OCI-LY1 (cell line): ENCODE measurements around the gene CLDN22.

Source experiments
- H2AFZ ChIP-seq: fragments of 200-600 bp; sonication (generic), shearing (Covaris generic); 2 replicates; pipeline ENCODE4 v1.6.0; 2014; ENCODE audit warnings: antibody characterized with exemption, mild to moderate bottlenecking, low read length
- H3F3A ChIP-seq: fragments of 200-600 bp; sonication (generic), shearing (Covaris generic); 2 replicates; pipeline ENCODE4 v1.6.0; 2014; ENCODE audit warnings: mild to moderate bottlenecking, antibody characterized with exemption, low read length, moderate library complexity; ENCODE audit not compliant: insufficient read depth
- H3K27ac ChIP-seq: fragments of 200-600 bp; sonication (generic); 2 replicates; pipeline ENCODE4 v1.5.1; 2014; ENCODE audit warnings: low read length, mixed run types, mild to moderate bottlenecking, low read depth; ENCODE audit not compliant: poor library complexity, severe bottlenecking
- H3K27me3 ChIP-seq: fragments of 200-600 bp; sonication (generic); 2 replicates; pipeline ENCODE4 v1.6.0; 2014; ENCODE audit warnings: antibody characterized with exemption, mild to moderate bottlenecking, low read length, moderate library complexity; ENCODE audit not compliant: insufficient read depth
- H3K36me3 ChIP-seq: fragments of 200-600 bp; sonication (generic); 2 replicates; pipeline ENCODE4 v1.6.1; 2014; ENCODE audit warnings: mild to moderate bottlenecking, antibody characterized with exemption, low read length, moderate library complexity, mixed read lengths; ENCODE audit not compliant: insufficient read depth
- H3K4me1 ChIP-seq: fragments of 200-600 bp; sonication (generic); 2 replicates; pipeline ENCODE4 v1.5.1; 2014; ENCODE audit warnings: mild to moderate bottlenecking, low read length, moderate library complexity; ENCODE audit not compliant: insufficient read depth, severe bottlenecking
- H3K4me2 ChIP-seq: fragments of 200-600 bp; sonication (generic), shearing (Covaris generic); 2 replicates; pipeline ENCODE4 v1.6.1; 2014; ENCODE audit warnings: low read length
- H3K4me3 ChIP-seq: fragments of 200-600 bp; sonication (generic); 2 replicates; pipeline ENCODE4 v1.5.1; 2014; ENCODE audit warnings: low read length, low read depth, mild to moderate bottlenecking, mixed read lengths; ENCODE audit not compliant: poor library complexity, severe bottlenecking
- H3K79me2 ChIP-seq: fragments of 200-600 bp; shearing (Covaris generic); 2 replicates; pipeline ENCODE4 v1.6.1; 2016; ENCODE audit warnings: mixed run types, low read length, mixed read lengths; ENCODE audit not compliant: insufficient read depth
- H3K9ac ChIP-seq: fragments of 200-600 bp; sonication (generic), shearing (Covaris generic); 2 replicates; pipeline ENCODE4 v1.6.1; 2014; ENCODE audit warnings: mild to moderate bottlenecking, low read length, mixed read lengths
- H3K9me2 ChIP-seq: fragments of 200-600 bp; sonication (generic), shearing (Covaris generic); 2 replicates; pipeline ENCODE4 v1.6.1; 2014; ENCODE audit warnings: low read depth, mild to moderate bottlenecking, low read length, mixed read lengths
- H3K9me3 ChIP-seq: fragments of 200-600 bp; shearing (Covaris generic); 2 replicates; pipeline ENCODE4 v1.6.1; 2014; ENCODE audit warnings: low read length, mixed read lengths
- H4K20me1 ChIP-seq: fragments of 200-600 bp; sonication (generic), shearing (Covaris generic); 2 replicates; pipeline ENCODE4 v1.6.0; 2016; ENCODE audit warnings: mild to moderate bottlenecking, low read length; ENCODE audit not compliant: insufficient read depth
- CTCF ChIP-seq: fragments of 200-600 bp; sonication (generic), shearing (Covaris generic); IDR thresholded peaks from 2 replicates; pipeline ENCODE4 v1.5.1; 2017; ENCODE audit warnings: mild to moderate bottlenecking, antibody characterized with exemption, low read length, moderate library complexity, mixed read lengths
- EZH2 ChIP-seq: fragments of 200-600 bp; sonication (generic), shearing (Covaris generic); IDR thresholded peaks from 2 replicates; pipeline ENCODE4 v1.8.0; 2017; ENCODE audit warnings: borderline replicate concordance, mixed run types, mild to moderate bottlenecking, antibody characterized with exemption, low read length, moderate library complexity, mixed read lengths

The CLDN22 gene

DNA sequence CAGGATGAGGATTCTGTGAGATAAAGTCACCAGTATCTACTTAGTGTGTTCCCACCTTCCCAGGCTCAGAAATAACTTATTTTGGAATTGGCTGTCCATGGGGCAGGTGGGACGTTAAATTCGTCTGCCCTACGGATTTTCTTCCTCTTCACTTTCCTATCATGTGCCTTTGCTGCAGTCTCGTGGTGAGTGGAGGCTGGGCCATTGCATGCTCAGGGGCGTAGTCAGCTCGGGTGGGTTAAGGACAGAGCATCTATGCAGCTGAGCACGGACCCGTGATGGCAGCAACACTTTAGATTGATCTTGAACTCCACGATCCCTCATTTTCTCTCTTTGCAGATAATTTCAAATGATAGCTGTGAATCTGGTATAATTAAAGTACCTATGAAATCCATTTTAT lies 51.5 kb downstream of the CLDN22 start:
- Histone ChIP-seq H4K20me1 (no peaks in the 10 kb centered on the region), H3K9me3 (no peaks in the 10 kb centered on the region), H3K9ac (no peak overlapping the region), H3K4me2 (no peak overlapping the region), H3K27me3 (no peaks in the 10 kb centered on the region), H3K4me1 (no peaks in the 10 kb centered on the region), H3F3A (no peaks in the 10 kb centered on the region), H2AFZ (no peak overlapping the region), H3K36me3 (no peaks in the 10 kb centered on the region), H3K27ac (no peak overlapping the region), H3K79me2 (no peaks in the 10 kb centered on the region), H3K9me2 (no peaks in the 10 kb centered on the region), H3K4me3 (no peak overlapping the region)
- no peak for TF ChIP-seq EZH2
- no peak for TF ChIP-seq CTCF
